Measurements from ENCODE around the gene FAM227A.

GRCh38 chr22:38704654-38705234 lies 48.6 kb upstream of the FAM227A start:
- TF ChIP-seq CTCF (conservative IDR thresholded peaks at IDR 0.05; ENCODE audit: low read length) (no peak), EZH2phosphoT487 (IDR thresholded peaks at IDR 0.05; ENCODE audit: borderline replicate concordance) (no peak)

All from Loucy (cell line).